ENCODE data around the gene AP1S3.
"Not testable (repeated sequence)": the region's sequence is repeated elsewhere in the genome, so short reads cannot be mapped to it uniquely, and the experiment has no call there.

Gene AP1S3

DNA sequence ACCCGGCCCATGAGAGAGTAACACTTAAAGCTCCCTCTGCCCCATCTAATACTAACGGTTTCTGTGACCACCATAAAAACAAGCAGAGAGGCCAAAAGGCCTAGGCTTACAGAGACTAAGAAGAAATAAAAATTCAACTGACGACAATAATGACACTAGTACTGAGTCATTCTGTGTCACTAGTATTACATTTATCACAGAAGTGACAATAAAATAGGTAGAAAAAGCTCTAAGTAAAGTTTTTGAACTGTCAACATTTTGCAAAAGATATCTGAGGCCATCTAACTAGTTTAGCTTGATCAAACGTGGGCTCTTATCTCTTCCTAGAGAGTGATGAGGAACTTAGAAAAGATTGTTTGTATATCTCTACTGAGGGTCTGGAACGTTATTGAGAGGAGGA, 35.6 kb downstream of the AP1S3 start:
- DNase-seq (ENCODE audit: low read depth, low spot score) = no peak

DNA sequence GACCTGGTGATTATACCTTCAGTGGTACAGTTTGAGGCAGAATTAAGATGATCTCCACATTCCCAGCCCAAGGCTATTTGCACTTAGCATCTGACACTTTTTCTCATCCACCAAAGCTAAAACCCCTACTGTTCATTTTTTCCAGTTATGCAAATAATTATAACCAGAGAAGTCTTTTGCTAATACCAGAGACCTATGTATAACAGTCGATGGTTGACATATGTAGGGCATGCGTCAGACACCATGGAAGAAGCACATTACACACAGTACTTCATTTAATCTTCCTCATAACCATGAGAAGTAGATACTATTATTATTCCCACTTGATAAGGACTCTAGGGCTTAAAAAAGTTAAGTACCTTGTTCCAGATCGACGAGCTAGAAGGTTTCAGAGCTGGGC, 36.5 kb downstream of the AP1S3 start:
- DNase-seq (ENCODE audit: low read depth, low spot score) = no peak

DNA sequence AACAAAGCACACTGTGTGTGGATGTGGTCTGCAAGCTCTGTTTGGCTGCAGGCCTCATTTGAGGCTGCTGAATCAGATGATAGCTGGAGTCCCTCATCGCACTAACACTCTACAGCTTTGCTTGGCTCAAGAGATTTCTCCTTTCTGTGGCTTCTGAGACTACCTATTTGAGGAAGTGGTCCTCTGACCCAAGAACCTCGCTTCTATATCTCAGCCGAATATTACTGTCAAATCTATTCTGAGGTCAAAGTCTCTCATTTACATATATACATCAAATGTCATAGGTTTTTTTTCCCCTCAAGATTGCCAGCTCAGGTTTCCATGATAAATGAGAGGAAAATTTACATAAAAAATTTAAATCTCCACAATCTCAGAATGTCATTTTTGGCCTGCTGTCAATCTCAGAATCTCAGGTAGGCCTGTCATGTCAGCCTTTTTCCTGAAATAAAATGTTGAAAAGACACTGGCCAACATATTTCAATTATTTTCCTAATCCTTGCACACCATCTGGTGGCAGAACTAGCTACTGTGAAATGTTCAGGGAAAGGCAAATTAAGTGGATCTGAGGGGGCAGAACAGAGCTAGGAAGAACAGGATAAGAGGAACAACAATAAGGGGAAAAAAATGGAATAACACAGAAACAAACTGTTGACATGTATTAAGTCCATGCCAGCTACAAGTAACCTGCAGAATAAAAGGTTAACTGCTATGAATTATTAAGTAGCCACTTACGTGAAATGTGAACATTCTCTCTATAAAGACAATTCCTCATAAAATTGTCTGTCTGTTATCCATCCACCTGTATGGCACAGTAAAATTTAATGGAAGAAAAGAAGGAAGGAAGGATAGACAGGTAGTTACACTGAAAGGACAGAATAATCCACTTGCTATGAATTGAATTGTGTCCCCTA, 39.3 kb downstream of the AP1S3 start:
- no peak for DNase-seq (ENCODE audit: low read depth, low spot score)

DNA sequence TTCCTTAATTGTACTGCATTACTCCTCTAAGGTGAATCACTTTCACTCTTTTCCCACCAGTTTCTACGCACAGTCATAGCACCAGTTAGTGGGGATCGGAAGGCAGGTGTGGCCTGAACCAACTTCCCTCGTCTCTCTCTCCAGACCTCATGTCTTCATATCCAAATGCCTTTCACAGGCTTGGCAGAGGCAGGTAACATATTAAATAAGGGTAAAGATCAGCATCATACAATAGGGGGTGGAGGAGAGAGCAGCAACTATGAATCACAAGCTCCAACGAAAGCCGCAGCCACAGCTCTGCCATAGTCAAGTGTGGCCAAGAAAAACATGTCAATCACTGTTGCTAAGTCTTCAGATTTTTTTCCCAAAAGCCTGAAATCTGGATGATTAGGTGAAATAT, 40.3 kb downstream of the AP1S3 start:
- no peak for DNase-seq (ENCODE audit: low read depth, low spot score)

DNA sequence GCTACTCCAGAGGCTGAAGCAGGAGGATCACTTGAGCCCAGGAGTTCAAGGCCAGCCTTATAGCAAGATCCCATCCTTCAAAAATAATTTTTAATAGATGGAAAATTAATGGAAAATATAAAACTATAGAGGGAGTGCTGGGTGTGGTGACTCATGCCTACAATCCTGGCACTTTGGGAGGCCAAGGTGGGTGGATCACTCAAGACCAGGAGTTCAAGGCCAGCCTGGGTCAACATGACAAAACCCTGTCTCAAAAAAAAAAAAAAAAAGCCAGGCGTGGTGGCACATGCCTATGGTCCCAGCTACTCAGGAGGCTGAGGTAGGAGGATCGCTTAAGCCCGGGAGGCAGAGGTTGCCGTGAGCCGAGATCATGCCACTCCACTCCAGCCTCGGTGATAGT, 48.0 kb downstream of the AP1S3 start:
- DNase-seq (ENCODE audit: low read depth, low spot score) = no peak

DNA sequence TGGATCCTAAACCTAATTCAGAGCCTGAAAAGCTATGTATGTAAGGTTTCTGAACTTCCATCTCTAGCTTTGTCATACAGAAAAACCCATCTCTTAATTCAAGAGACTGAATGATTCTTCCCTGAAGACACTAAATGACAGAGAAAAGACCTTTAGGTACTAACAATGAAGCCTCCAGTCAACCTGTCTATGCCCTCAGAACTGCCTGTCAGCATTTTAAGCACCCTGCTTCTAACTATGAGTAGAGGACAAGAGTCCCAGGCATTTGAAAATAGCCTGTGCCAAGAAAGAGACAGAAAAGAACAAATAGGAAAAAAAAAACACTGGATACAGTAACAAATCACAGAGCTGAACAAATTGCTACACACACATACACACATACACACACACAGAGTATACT, 48.6 kb downstream of the AP1S3 start:
- DNase-seq (ENCODE audit: low read depth, low spot score) = no peak

DNA sequence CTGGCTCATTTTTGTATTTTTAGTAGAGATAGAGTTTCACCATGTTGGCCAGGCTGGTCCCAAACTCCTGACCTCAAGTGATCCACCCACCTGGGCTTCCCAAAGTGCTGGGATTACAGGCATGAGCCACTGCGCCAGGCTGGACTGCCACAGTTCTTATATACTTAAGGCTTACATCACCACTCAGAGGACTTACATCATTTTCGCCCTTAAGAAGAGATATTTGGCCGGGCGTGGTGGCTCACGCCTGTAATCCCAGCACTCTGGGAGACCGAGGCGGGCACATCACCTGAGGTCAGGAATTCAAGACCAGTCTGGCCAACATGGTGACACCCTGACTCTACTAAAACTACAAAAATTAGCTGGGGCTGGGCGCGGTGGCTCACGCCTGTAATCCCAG, 49.3 kb downstream of the AP1S3 start:
- DNase-seq (ENCODE audit: low read depth, low spot score) = not testable (repeated sequence)

DNA sequence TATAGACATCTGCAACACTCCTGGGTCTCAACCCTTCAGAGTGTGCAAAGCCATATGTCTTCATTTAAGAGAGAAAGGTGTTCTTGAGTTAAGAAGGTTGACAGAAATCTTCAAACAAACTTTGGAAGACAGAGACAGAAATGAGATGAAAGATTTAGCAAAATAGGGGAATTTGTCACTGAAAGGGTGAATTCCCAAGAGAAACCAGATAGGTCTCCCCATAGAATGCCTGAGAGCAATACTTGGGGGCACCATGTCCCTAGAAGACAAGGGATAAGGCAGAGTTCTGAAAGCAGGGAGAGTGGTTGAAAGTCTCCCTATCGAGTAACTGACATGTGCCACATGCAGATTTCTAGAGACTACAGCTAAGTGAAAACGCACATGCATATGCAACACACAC, 50.0 kb downstream of the AP1S3 start:
- DNase-seq (ENCODE audit: low read depth, low spot score) = no peak

DNA sequence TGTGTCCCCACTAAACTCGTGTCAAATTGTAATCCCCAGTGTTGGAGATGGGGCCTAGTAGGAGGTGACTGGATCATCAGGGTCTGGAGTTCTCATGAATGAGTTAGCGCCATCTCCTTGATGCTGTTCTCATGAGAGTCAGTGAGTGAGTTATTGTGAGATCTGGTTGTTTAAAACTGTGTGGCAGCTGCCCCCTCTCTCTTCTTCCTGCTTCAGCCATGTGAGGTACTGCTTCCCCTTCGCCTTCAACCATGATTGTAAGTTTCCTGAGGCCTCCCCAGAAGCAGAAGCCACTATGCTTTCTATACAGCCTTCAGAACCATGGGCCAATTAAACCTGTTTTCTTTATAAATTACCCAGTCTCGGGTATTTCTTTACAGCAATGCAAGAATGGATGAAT, 50.4 kb downstream of the AP1S3 start:
- no peak for DNase-seq (ENCODE audit: low read depth, low spot score)

DNA sequence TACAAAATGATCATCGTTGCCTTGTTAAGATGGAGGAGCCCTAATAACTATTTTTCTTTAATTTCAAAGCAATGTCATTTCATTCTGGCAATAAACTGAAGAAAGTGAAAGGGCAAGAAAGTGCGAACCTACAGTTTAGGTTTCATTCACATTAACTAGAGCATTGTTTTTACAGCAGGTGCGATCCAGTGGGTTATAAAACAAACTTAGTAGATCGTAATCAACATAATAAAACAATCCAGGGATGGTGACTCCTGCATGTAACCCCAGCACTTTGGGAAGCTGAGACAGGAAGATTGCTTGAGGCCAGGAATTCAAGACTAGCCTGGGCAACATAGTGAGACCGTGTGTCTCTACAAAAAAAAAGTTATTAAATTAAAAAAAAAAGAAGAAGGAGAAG, 51.1 kb downstream of the AP1S3 start:
- no peak for DNase-seq (ENCODE audit: low read depth, low spot score)

DNA sequence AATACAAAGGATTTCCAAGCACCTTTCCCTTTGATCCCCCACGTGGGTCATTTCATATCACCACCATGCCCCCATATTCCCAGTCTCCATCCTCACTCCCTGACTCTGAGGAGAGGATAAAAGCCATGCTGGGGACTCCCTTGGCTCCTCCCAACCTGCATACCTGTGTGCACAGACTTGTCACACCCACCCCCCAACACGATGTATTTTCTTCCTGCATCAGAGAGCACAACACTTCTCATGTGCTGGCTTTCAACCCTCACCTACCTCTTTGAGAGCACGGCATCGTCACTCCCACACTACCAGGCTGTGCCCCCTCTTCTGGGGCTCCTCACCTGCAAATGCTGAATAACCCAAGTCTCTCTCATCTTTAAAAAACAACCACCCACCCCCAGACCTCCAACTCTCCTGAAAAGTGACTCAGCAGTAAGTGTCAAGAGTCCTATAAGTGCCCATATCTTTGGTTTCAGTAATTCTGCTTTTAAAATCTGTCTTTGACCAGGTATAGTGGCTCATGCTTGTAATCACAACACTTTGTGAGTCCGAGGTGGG, 53.1 kb downstream of the AP1S3 start:
- DNase-seq (ENCODE audit: low read depth, low spot score) = no peak

DNA sequence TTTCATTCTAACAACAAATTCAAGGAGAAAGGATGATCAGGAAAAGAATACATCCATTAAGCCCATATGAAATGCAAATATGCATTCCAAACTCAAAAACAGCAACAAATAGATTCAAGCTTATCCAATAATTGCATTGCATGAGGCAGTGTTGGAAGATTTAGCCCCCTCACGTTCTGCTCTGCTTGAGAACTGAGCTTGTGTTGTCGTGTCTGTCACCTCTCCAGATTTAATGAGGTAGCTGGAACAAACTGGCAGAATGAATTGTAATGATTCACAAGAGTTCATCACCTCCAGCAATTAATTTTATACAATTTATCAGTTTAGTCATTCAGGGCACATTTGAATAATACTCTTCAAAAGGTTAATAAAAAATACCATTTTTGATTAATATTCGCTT, 54.8 kb downstream of the AP1S3 start:
- DNase-seq (ENCODE audit: low read depth, low spot score) = no peak

DNA sequence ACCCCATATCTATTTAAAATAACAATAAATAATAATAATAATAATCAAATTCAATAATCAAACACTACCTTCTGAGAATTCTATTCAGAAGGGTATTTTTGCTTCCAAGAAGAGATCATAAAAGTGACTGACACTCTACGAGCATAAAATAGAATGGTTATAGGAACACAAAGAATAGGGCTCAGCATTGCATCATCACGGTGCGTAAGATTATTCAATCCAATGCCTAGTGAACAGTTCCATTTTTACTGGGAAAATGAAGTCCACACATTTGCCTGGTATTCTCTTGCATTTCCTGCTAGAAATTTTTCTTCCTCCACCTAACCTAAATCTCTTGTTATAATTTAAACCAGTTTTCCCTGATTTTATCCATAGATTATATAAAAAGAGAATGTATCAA, 55.8 kb downstream of the AP1S3 start:
- DNase-seq (ENCODE audit: low read depth, low spot score) = no peak

DNA sequence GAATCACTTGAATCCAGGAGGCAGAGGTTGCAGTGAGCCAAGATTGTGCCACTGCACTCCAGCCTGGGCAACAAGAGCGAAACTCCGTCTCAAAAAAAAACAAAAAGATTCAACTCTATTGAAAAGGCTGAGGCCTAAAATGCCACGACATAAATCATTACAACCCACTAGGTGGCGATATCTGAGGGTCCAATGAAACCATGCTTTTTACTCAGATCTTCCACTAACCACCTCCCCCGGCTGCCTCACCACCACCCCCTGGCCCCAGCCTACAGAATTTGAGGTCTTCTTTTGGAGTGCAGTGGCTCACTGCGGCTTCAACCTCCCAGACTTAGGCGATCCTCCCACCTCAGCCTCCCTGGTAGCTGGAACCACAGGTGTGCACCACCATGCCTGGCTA, 57.5 kb downstream of the AP1S3 start:
- DNase-seq (ENCODE audit: low read depth, low spot score) = peak; percentile 64

DNA sequence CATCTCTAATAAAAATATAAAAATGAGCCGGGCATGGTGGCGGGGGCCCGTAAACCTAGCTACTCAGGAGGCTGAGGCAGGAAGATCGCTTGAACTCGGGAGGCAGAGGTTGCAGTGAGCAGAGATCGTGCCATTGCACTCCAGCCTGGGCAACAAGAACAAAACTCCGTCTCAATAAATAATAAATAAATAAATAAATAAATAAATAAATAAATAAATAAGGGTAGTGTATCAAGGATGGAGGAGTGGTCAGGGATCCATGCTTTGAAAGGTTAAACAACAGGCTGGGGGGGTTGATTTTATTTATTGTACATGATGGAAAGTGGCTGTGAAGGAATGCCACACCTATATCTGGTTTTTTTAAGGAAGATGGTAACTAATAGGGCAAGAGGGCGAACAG, 63.2 kb downstream of the AP1S3 start:
- DNase-seq (ENCODE audit: low read depth, low spot score) = no peak

DNA sequence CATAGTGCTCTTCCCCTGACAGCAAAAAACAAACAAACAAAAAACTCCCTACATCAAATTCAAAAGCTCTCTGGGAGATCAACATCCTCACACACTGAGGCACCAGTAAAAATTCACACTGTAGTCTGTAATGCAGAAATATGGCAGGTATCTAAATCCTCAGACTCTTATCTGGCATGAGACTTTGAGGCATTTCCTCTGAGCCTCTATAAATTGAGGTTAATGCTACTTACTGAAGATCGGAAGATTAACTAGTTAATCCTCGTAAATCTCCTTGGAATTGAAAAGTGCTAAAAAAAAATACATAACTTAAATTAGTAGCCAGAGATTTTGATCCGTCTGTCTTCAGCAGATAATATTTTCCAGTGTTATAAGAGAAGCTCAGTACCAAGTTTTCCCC, 65.0 kb downstream of the AP1S3 start:
- no peak for DNase-seq (ENCODE audit: low read depth, low spot score)

DNA sequence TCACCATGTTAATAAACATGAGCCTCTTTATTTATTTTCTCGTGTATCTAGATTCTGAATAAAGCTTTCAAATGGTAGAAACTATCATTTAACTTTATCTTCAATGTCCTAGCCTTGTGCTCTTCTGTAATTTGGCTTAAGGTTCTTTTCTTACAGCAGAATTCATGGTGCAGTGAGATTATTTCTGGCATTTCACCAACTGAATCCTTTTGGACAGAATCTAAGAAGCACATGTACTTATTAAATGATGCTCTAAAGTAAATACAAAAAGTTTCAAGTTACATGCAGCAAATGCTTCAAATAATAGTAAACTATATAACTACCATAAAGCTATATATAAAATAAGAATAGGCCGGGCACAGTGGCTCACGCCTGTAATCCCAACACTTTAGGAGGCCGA, 65.9 kb downstream of the AP1S3 start:
- DNase-seq (ENCODE audit: low read depth, low spot score) = no peak

DNA sequence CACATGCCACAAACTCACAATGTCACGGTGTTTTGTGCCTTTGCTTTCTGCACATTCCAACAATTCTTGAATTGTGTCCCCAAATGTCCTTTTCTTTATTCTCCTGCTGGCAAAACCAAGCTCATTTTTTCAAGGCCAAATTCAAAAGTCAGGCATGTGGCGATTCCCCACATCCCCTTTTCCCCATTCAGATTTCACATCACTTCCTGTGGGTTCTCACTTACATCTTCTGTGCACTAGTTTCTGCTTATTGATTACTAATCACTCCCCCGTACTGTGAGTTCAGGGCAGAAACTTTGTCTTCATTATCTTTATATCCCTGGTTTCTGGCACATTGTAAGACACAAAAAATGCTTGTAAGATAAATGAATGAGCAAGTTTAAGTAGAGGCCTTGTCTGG, 69.2 kb downstream of the AP1S3 start:
- no peak for DNase-seq (ENCODE audit: low read depth, low spot score)

DNA sequence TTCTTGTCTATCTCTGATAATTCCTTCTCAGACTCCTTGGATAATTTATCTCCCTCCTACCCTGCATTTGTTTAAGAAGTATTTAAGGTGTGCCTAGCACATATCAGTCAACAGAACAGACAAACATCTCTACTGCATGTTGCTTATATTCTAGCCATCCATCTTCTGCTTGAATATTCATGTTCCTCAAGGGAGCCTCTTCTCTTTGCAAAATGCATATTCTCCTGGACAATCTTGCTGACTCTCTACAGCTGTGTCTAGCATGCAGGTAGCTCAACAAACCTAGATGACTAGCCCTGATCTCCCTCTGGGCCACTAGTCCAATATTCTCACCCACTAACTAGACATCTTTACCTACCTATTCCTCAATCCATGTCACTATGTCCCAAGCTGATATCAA, 70.0 kb downstream of the AP1S3 start:
- no peak for DNase-seq (ENCODE audit: low read depth, low spot score)

DNA sequence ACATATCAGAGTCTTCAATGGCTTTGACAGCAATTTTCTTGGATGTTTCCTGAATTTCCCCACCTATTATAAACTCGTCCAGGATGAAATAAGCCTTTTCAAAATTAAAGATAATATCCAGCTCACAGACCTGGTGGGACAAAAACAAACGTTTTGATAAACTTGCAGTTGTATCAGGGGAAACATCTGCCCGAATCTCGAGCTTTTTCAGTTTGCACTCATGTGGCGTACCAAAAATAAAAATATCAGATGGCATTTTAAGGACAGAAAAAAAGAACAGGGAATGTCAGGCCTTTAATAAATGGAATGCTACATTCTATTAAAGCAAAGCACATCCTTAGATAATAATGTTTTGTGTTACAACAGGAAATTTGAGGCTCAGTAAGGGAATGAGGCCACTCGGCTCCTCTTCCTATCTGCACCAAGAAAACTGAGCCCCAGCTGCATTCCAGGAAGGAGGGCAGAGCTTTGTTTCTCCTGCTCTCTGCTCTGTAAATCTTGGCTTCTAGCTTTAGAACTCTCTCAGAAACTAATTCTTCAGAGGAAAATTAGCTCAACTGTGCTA, 72.1 kb downstream of the AP1S3 start:
- no peak for DNase-seq (ENCODE audit: low read depth, low spot score)

DNA sequence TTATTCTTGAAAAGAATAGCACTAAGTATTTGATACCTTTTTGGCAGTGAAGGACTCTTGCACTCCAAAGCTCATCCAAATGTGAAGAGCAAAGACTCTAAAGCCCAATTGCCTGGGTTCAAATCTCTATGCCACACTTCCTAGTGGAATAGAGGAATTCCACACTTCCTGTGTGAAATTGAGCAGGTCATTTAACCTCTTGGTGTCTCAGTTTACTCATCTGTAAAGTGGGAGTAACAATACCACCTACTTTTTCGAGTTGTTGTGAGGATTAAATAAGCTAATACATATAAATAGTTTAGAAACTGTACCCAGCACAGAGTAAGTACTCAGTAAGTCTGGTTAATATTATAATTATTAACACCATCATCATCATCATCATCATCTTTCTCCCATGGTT, 72.6 kb downstream of the AP1S3 start:
- no peak for DNase-seq (ENCODE audit: low read depth, low spot score)

DNA sequence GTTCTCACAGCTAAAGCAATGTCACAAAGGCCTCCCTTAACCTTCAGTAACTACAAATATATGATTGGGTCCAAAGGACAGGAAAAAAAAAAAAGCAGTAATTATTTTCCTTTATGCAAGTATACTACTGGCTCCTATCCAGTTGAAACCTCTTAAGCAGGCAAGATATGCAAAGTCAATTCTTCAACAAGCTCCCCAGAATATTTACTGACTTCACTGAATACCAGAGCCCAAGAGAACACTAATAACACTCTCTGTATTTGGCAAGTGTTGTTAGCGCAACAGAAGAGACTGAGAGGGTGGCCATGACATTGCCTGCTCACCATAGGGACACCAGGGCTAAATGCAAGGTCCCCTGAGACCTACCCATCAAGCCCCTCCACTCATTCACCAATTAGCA, 74.5 kb downstream of the AP1S3 start:
- no peak for DNase-seq (ENCODE audit: low read depth, low spot score)

DNA sequence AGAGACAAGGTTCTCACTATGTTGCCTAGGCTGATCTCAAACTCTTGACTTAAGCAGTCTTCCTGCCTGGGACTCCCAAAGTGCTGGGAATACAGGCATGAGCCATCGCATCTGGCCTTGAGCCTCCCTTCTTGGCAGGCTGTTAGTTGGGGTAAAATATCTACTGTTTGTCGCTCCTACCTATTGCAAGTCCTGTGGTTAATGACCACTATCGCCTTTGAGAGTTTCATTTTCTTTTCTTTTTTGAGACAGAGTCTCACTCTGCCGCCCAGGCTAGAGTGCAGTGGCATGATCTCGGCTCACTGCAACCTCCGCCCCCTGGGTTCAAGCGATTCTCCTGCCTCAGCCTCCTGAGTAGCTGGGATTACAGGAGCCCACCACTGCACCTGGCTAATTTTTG, 75.6 kb downstream of the AP1S3 start:
- DNase-seq (ENCODE audit: low read depth, low spot score) = not testable (repeated sequence)

Data from iPS DF 19.7 (cell line).